Effector memory CD4-positive, alpha-beta T cell (primary cell): ENCODE results near the gene CDK5RAP2.

Source experiments
- DNase-seq, 3 donors: peaks; one replicate each; pipeline ENCODE4 v3.0.0-alpha.2; 2020
- H3K27ac ChIP-seq: 2 replicates; pipeline ENCODE4 v1.7.0; 2013; ENCODE audit warnings: mild to moderate bottlenecking, low read length, moderate library complexity; ENCODE audit not compliant: insufficient read depth, poor library complexity, severe bottlenecking
- H3K27me3 ChIP-seq: replicated peaks from 2 replicates; pipeline ENCODE4 v1.7.0; 2013; ENCODE audit warnings: mild to moderate bottlenecking, low read length; ENCODE audit not compliant: insufficient read depth, control insufficient read depth, poor library complexity, severe bottlenecking
- H3K36me3 ChIP-seq: 2 replicates; pipeline ENCODE4 v1.7.0; 2013; ENCODE audit warnings: mild to moderate bottlenecking, low read length, moderate library complexity; ENCODE audit not compliant: control insufficient read depth, insufficient read depth
- H3K4me1 ChIP-seq: 2 replicates; pipeline ENCODE4 v1.7.0; 2013; ENCODE audit warnings: low read length, mild to moderate bottlenecking; ENCODE audit not compliant: control insufficient read depth, insufficient read depth, poor library complexity, severe bottlenecking
- H3K4me3 ChIP-seq: 2 replicates; pipeline ENCODE4 v1.7.0; 2013; ENCODE audit warnings: low read length, low read depth, mild to moderate bottlenecking; ENCODE audit not compliant: insufficient read depth, poor library complexity, severe bottlenecking
- H3K9me3 ChIP-seq: 2 replicates; pipeline ENCODE4 v1.7.0; 2013; ENCODE audit warnings: mild to moderate bottlenecking, low read length, moderate library complexity; ENCODE audit not compliant: control insufficient read depth

CDK5RAP2 gene

DNA sequence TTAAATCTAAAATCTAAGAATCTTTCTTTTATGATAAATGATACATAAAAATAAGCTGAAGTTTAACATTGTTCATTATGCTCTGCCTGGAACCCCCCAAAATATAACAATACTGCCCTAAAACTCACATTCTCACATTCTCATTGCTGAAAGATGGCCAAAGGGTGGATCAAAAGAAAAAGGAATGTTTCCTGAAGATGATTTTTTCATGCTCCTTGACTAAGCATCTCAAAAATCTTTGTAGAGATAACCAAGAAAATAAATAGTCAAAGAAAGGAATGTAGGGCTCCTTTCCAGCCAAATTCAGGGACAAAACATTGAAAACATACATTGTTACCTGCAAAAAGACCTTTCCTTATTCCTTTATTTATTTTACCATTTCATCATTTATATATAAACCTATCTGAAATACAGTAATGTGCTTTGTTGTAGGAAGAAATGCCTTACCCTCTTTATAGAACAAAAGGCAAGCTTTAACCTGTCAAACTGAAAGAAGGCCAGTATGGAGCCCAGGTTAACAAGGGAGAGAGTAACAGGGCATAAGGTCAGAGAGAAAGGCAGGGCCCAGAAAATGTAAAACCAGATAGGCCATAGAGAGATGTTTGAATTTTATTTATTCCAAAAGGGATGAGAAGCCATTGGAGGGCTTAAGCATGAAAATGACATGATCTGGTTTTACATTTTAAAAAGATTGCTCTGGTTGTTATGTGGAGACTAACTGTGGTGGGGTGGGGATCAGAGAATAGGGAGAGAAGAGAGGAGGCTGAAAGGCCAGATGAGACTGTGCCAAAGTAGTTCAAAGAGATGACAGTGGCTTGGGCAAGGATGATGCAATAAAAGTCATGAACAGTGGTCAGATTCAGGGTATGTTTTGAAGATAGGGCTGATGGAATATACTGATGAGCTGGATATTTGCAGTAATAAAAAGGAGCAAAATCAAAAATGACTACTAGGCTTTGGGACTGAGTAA lies 37.3 kb upstream of the CDK5RAP2 start:
- H3K36me3 ChIP-seq = no peaks in the 10 kb centered on the region
- H3K27me3 ChIP-seq = no peaks in the 10 kb centered on the region
- H3K4me1 ChIP-seq = no peaks in the 10 kb centered on the region
- DNase-seq = no peak
- no peaks in the 10 kb centered on the region for H3K9me3 ChIP-seq
- H3K4me3 ChIP-seq = no peak overlapping the region
- no peak overlapping the region for H3K27ac ChIP-seq

DNA sequence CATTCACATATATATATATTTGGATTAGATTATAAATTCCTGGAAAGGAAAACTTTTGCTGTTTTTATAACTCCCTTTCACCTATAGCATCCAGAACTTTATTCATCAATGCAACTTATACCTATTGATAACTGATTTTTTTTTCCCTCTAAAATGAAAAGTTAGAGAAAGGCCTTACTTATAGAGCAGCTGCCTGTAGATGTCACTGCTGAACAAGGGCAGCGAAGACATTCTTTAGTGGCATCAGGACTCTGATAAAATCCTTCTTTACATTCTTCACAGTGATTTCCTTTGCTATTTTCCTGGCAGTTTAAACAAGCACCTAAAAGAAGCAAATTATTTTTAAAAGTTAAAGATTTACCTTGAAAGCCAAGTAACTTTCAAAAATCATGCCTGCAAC lies 32.3 kb upstream of the CDK5RAP2 start:
- Histone ChIP-seq H3K9me3 (no peaks in the 10 kb centered on the region), H3K4me1 (no peaks in the 10 kb centered on the region), H3K27ac (no peak overlapping the region), H3K4me3 (no peak overlapping the region), H3K36me3 (no peaks in the 10 kb centered on the region), H3K27me3 (no peaks in the 10 kb centered on the region)
- no peak for DNase-seq

DNA sequence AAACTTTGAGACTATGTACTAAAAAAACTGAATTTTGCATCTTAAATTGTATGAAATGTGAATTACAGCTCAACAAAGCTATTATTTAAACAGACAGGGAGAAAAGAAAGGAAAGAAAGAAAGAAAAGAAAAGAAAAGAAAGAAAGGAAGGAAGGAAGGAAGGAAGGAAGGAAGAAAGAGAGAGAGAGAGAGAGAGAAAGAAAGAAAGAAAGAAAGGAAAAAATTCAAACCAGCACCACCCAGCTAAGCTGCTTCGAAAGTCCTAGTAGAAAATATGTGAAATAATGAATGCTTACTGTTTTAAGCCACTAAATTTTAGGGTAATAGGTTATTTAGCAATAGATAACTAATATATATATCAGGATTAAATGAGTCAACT lies 31.7 kb upstream of the CDK5RAP2 start:
- Histone ChIP-seq H3K4me1 (no peaks in the 10 kb centered on the region), H3K36me3 (no peaks in the 10 kb centered on the region), H3K9me3 (no peaks in the 10 kb centered on the region), H3K27me3 (no peaks in the 10 kb centered on the region), H3K27ac (no peak overlapping the region), H3K4me3 (no peak overlapping the region)
- no peak for DNase-seq

GRCh38 chr9:120610975-120611689 lies 31.2 kb upstream of the CDK5RAP2 start:
- DNase-seq = no peak
- Histone ChIP-seq H3K27ac (no peak overlapping the region), H3K27me3 (no peaks in the 10 kb centered on the region), H3K9me3 (no peaks in the 10 kb centered on the region), H3K4me3 (no peak overlapping the region), H3K36me3 (no peaks in the 10 kb centered on the region), H3K4me1 (no peaks in the 10 kb centered on the region)

- DNase-seq = no peak
- Histone ChIP-seq H3K9me3 (no peaks in the 10 kb centered on the region), H3K27ac (no peak overlapping the region), H3K4me3 (no peak overlapping the region), H3K36me3 (peaks cover 3% of the 10 kb centered on the region), H3K27me3 (no peaks in the 10 kb centered on the region), H3K4me1 (no peaks in the 10 kb centered on the region)
Observed at GRCh38 chr9:120609636-120610035, 29.7 kb upstream of the CDK5RAP2 start.

DNA sequence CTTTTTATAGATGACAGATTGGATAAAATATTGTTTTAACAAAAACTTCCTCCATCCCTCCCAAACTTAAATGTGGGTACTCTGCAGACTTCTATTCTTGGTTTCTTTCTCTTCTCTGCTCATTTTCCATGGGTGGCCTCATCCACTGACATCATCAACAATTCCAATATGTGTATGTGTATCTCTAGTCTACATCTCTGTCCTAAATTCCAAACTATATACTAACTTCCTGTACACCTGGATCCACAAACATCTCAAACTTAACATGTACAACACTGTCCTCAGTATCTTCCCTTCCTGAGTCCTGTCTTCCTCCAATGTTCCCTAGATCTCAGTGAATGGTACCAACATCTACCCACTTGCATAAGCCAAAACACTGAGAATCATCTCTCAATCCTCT lies 28.5 kb upstream of the CDK5RAP2 start:
- DNase-seq = no peak
- peaks cover 3% of the 10 kb centered on the region for H3K36me3 ChIP-seq
- H3K27ac ChIP-seq = no peak overlapping the region
- H3K27me3 ChIP-seq = no peaks in the 10 kb centered on the region
- no peak overlapping the region for H3K4me3 ChIP-seq
- H3K4me1 ChIP-seq = no peaks in the 10 kb centered on the region
- H3K9me3 ChIP-seq = no peaks in the 10 kb centered on the region

DNA sequence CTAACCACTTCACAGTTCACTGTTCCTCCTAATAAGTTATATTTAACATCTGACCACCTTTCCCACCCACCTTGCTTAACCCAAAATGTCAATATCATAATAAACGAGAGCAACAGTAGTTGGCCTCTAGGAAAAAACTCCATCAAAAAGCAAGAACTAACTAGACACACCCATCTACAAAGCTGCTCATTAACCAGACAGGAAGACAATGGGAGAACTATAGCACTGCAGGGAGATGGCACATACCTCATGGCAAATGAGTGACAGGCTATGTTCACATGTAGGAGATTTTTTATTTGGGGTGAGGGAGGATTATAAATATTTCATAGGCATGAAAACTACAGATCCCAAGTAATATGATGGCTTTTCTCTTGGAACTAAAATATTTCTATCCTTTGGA lies 23.6 kb upstream of the CDK5RAP2 start:
- no peak for DNase-seq

GRCh38 chr9:120603010-120603409 lies 23.0 kb upstream of the CDK5RAP2 start:
- DNase-seq = no peak
- Histone ChIP-seq H3K4me1 (no peaks in the 10 kb centered on the region), H3K4me3 (no peak overlapping the region), H3K9me3 (no peaks in the 10 kb centered on the region), H3K27me3 (no peaks in the 10 kb centered on the region), H3K27ac (no peak overlapping the region), H3K36me3 (peaks cover 3% of the 10 kb centered on the region)

More for the DNA sequence above, 23.6 kb upstream of the CDK5RAP2 start:
- Histone ChIP-seq H3K36me3 (peaks cover 3% of the 10 kb centered on the region), H3K9me3 (no peaks in the 10 kb centered on the region), H3K27me3 (no peaks in the 10 kb centered on the region), H3K4me3 (no peak overlapping the region), H3K4me1 (no peaks in the 10 kb centered on the region), H3K27ac (no peak overlapping the region)

- no peak overlapping the region for H3K4me3 ChIP-seq
- H3K36me3 ChIP-seq = no peaks in the 10 kb centered on the region
- no peaks in the 10 kb centered on the region for H3K4me1 ChIP-seq
- H3K27me3 ChIP-seq = no peaks in the 10 kb centered on the region
- H3K9me3 ChIP-seq = no peaks in the 10 kb centered on the region
- DNase-seq = no peak
- no peak overlapping the region for H3K27ac ChIP-seq
Observed at GRCh38 chr9:120593955-120594277, 13.9 kb upstream of the CDK5RAP2 start.

- DNase-seq = no peak
Observed at GRCh38 chr9:120593250-120593954, 13.4 kb upstream of the CDK5RAP2 start.

More at GRCh38 chr9:120593250-120593954, 13.4 kb upstream of the CDK5RAP2 start:
- H3K36me3 ChIP-seq = no peaks in the 10 kb centered on the region
- no peak overlapping the region for H3K27ac ChIP-seq
- H3K4me1 ChIP-seq = no peaks in the 10 kb centered on the region
- H3K4me3 ChIP-seq = no peak overlapping the region
- no peaks in the 10 kb centered on the region for H3K27me3 ChIP-seq
- H3K9me3 ChIP-seq = no peaks in the 10 kb centered on the region
